NB4 (cell line): Measurements from ENCODE around the gene GIMAP5.

Experiments used
- CTCF ChIP-seq: IDR thresholded peaks from one replicate; pipeline ENCODE4 v1.5.1; 2012; ENCODE audit warnings: low read depth, low read length
- MAX ChIP-seq: IDR thresholded peaks from 2 replicates; pipeline ENCODE4 v1.6.1; 2011; ENCODE audit warnings: low read depth, low read length
- MYC ChIP-seq: IDR thresholded peaks from 2 replicates; pipeline ENCODE4 v1.6.1; 2011; ENCODE audit warnings: low read depth, low read length
- POLR2A ChIP-seq: IDR thresholded peaks from 2 replicates; pipeline ENCODE4 v1.6.1; 2011; ENCODE audit warnings: mild to moderate bottlenecking; ENCODE audit not compliant: insufficient read length; ENCODE audit errors: extremely low read depth

GRCh38 chr7:150731916-150732315 lies 5.3 kb upstream of the GIMAP5 start:
- TF ChIP-seq CTCF: no peak
- no peak for TF ChIP-seq POLR2A
- TF ChIP-seq MYC: no peak
- TF ChIP-seq MAX: no peak
